Mesothelial cell of epicardium (in vitro differentiated cells): Measurements from ENCODE around the gene NFATC2. TPM values are rescaled to one million over a fixed set of nuclear protein-coding genes. Genes with fewer than 3 reads are reported as not detected.

ENCODE experiments used
- DNase-seq, 2 experiments: peaks; one replicate each; pipeline ENCODE4 v3.0.0; 2021; ENCODE audit warnings: low spot score in 2 of 2; ENCODE audit not compliant: unreplicated experiment in 2 of 2
- H3K27ac Mint-ChIP-seq: 2 replicates; pipeline ENCODE4 v1.8.0; 2021; ENCODE audit warnings: mixed read lengths
- H3K27me3 Mint-ChIP-seq: 2 replicates; pipeline ENCODE4 v1.8.0; 2021; ENCODE audit warnings: low read depth, mixed read lengths
- H3K36me3 Mint-ChIP-seq: 2 replicates; pipeline ENCODE4 v1.8.0; 2021; ENCODE audit warnings: mixed read lengths
- H3K4me1 Mint-ChIP-seq: 2 replicates; pipeline ENCODE4 v1.8.0; 2021; ENCODE audit warnings: mixed read lengths
- H3K4me3 Mint-ChIP-seq: 2 replicates; pipeline ENCODE4 v1.8.0; 2021; ENCODE audit warnings: mild to moderate bottlenecking, moderate library complexity, mixed read lengths
- H3K9me3 Mint-ChIP-seq: 2 replicates; pipeline ENCODE4 v1.8.0; 2021; ENCODE audit warnings: mixed read lengths
- total RNA-seq: library from RNA; stranded (reverse); gene quantifications from 3 replicates; pipeline ENCODE4 v1.2.1, GENCODE V29; 2021
- TF ChIP-seq, protein P1 (sequence below): fragments of 200-600 bp; sonication (generic); IDR thresholded peaks from one replicate; pipeline ENCODE4 v1.5.0; 2021; ENCODE audit warnings: antibody characterized with exemption; ENCODE audit not compliant: unreplicated experiment

NFATC2 gene
- total RNA-seq, 1 donor from 2014 or later, result 14.0 TPM

DNA sequence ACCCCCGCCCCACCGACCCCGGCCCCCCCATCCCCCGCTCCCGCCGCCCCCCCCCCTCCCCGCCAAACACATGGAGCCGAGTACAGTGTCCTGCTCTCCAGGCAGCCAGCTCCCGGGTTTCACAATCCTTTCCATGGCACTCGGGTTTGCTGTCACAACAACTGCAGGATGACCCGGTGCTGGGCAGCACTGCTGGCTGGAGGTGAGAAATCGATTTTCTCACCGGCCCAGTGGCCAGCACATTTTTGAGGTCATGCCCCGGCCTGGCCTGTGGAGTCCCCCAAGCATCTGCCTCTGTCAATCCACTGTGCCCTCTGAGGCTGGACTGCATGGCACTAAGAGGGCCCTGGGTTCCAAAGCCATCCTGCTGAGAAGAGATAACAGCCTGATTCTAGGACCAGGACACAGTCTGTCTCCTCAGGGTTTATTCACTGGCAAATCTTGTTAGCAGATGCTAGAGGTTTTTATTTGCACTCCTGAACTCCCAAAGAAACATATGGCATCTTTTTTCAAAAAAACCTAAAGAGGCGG is 129.5 kb downstream of the NFATC2 start:
- Mint-ChIP-seq H3K9me3 (peaks cover 4% of the 10 kb centered on the region), H3K4me1 (peaks cover 14% of the 10 kb centered on the region), H3K4me3 (no peak overlapping the region), H3K27ac (no peak overlapping the region), H3K36me3 (peaks cover 18% of the 10 kb centered on the region), H3K27me3 (no peaks in the 10 kb centered on the region)
- DNase-seq, result no peak
- TF ChIP-seq, protein P1, sequence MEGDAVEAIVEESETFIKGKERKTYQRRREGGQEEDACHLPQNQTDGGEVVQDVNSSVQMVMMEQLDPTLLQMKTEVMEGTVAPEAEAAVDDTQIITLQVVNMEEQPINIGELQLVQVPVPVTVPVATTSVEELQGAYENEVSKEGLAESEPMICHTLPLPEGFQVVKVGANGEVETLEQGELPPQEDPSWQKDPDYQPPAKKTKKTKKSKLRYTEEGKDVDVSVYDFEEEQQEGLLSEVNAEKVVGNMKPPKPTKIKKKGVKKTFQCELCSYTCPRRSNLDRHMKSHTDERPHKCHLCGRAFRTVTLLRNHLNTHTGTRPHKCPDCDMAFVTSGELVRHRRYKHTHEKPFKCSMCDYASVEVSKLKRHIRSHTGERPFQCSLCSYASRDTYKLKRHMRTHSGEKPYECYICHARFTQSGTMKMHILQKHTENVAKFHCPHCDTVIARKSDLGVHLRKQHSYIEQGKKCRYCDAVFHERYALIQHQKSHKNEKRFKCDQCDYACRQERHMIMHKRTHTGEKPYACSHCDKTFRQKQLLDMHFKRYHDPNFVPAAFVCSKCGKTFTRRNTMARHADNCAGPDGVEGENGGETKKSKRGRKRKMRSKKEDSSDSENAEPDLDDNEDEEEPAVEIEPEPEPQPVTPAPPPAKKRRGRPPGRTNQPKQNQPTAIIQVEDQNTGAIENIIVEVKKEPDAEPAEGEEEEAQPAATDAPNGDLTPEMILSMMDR, result no peak

DNA sequence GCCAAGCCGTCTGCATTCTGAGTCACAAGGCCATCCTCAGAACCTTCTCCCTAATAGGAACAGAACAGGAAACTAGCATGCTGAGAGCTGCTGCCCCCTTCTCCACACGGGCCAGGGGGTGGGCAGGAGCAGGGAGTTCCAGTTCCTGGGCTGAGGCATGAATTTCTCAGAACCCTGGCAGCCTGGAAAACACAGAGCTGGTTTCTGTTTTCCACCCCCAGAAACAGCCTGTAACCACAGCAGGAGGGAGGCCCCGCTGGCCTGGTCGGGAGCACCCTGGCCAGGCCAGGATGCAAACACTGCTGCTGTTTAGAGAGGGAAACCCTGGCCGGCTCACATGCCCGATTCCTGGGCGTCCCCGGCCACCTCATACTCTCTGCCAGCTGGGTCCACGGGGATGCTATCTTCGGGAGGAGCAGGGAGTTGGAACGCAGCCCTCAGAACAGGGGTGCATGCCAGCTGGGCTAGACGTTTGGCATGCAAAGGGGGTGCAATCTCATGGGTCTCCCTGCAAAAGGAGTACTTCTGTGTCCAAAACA is 130.1 kb downstream of the NFATC2 start:
- peaks cover 18% of the 10 kb centered on the region for H3K36me3 Mint-ChIP-seq
- no peak overlapping the region for H3K4me3 Mint-ChIP-seq
- H3K9me3 Mint-ChIP-seq, result peaks cover 4% of the 10 kb centered on the region
- no peaks in the 10 kb centered on the region for H3K27me3 Mint-ChIP-seq
- H3K4me1 Mint-ChIP-seq, result peaks cover 10% of the 10 kb centered on the region
- H3K27ac Mint-ChIP-seq, result peak overlapping the region; percentile 30
- no peak for DNase-seq
- TF ChIP-seq, protein P1, result no peak

DNA sequence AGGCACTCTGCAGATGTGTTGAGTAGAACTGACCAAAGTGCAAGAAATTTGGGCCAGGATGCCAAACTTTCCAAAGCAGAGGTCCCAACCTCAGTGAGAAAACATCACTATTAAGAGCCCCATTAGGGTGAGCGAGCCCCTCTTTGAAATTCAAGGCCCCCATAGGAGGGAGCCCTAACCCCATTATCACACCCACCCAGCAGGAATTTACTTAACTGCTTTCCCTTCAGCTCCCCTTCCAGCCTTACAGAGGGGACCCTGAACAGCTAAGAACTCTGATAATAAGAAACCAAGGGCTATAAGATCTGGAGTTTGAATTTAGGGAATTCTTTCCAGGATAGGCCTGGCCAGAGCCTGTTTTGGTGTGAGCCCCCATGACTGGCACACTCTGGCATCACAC is 130.6 kb downstream of the NFATC2 start:
- TF ChIP-seq, protein P1, result no peak
- DNase-seq, result no peak
- Mint-ChIP-seq H3K9me3 (peaks cover 4% of the 10 kb centered on the region), H3K27ac (peak overlapping the region; percentile 30), H3K4me3 (no peak overlapping the region), H3K27me3 (no peaks in the 10 kb centered on the region), H3K36me3 (peaks cover 21% of the 10 kb centered on the region), H3K4me1 (peaks cover 5% of the 10 kb centered on the region)

DNA sequence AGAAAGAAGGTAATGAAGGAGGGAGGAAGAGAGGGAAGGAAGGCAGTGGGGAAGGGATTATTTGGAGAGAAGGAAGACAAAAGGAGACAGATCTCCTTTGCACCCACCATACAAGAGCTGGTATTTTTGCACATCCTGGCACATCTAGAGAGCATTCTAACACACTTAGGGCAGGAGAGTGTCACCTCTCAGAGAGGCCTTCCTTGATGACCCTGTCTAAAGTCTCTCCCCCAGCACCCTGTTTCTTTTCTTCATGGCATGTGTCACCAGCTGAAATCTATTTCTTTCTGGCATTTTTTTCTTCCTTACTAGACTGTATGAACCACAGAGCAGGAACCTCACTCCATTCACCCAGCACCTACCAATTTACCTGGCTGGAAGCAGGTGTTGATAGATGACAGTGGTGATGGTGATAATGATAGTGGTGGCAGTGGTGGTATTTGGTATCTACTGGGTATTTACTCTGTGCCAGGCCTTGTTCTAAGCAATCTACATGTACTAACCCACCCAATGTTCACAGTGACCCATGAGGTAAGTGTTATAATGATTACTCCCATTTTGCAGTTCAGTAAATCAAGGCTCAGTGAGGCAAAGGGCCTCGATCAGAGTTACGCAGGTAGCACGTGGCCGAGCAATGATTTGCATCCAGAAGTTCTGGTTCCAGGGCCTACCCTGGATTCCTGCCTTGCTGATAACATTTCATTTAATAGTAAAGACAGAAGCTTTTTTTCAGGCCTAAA is 131.8 kb downstream of the NFATC2 start:
- Mint-ChIP-seq H3K27ac (peak overlapping the region; percentile 15), H3K4me3 (no peak overlapping the region), H3K9me3 (peaks cover 4% of the 10 kb centered on the region), H3K27me3 (no peaks in the 10 kb centered on the region), H3K4me1 (peaks cover 3% of the 10 kb centered on the region), H3K36me3 (peaks cover 23% of the 10 kb centered on the region)
- TF ChIP-seq, protein P1, result no peak
- DNase-seq, result no peak

DNA sequence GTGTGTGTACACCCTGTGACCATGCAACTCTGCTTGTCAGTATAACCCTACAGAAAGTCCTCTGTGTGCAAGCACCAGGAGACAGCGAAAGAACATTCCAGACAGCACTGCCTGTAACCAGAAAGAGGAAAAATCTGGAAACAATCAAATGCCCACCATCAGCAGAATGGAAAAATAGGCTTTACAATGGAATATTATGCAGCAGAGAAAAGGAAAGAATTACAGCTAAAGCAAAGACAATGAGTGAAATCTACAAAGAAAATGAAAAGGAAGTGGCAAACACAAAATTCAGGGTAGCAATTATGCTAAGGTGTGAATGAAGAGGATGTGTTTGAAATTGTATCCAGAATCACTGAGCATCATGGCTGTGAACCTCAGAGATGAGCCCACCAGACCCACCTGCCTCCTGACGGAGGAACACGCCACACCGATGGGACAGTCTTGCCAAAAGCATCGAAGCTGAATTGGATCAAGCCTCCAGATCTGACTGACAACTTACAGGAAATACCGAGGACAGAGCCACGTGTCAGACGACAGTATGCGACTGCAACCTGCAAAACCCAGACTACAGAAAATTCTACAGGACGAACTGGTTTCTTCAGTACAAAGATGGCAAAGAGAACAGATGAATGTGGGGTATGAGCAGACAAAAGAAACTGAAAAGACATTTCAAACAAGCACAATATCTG is 133.2 kb downstream of the NFATC2 start:
- Mint-ChIP-seq H3K36me3 (peaks cover 18% of the 10 kb centered on the region), H3K4me3 (no peak overlapping the region), H3K27me3 (no peaks in the 10 kb centered on the region), H3K27ac (no peak overlapping the region), H3K4me1 (peaks cover 3% of the 10 kb centered on the region), H3K9me3 (peaks cover 4% of the 10 kb centered on the region)
- TF ChIP-seq, protein P1, result no peak
- no peak for DNase-seq
